ENCODE data around the gene PHEX.

GRCh38 chrX:22041907-22042530, 9.9 kb downstream of the PHEX start:
- TF ChIP-seq REST (IDR thresholded peaks at IDR 0.05; ENCODE audit: borderline replicate concordance) (no peak), MXI1 (conservative IDR thresholded peaks at IDR 0.05; ENCODE audit: poor library complexity, severe bottlenecking) (no peak), CTCF (IDR thresholded peaks at IDR 0.05; ENCODE audit: poor library complexity, severe bottlenecking) (no peak), EZH2 (IDR thresholded peaks at IDR 0.05; ENCODE audit: borderline replicate concordance, insufficient read depth, low read length, poor library complexity, severe bottlenecking) (no peak), SMC3 (conservative IDR thresholded peaks at IDR 0.05; ENCODE audit: poor library complexity) (no peak), POLR2AphosphoS5 (IDR thresholded peaks at IDR 0.05) (no peak), EP300 (conservative IDR thresholded peaks at IDR 0.05; ENCODE audit: poor library complexity, severe bottlenecking) (no peak)
